Measurements from ENCODE around the gene MRAP2. TPM values are rescaled to one million over a fixed set of nuclear protein-coding genes. Genes with fewer than 3 reads are reported as not detected.
A peak's percentile ranks its signal among the peaks of the same experiment; 100 is the strongest.
"Not testable (repeated sequence)": the region's sequence is repeated elsewhere in the genome, so short reads cannot be mapped to it uniquely, and the experiment has no call there.

MRAP2 gene
- total RNA-seq, 1 experiment from 2014 or later, result 0.23 TPM

DNA sequence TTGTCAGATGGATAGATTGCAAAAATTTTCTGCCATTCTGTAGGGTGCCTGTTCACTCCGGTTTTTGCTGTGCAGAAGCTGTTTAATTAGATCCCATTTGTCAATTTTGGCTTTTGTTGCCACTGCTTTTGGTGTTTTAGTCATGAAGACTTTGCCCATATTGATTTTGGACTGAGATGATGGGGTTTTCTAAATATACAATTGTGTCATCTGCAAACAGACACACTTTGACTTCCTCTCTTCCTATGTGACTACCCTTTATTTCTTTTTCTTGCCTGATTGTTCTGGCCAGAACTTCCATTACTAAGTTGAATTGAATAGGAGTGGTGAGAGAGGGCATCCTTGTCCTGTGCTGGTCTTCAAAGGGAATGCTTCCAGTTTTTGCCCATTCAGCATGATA lies 96.0 kb downstream of the MRAP2 start:
- not testable (repeated sequence) for DNase-seq (ENCODE audit: low read depth)

DNA sequence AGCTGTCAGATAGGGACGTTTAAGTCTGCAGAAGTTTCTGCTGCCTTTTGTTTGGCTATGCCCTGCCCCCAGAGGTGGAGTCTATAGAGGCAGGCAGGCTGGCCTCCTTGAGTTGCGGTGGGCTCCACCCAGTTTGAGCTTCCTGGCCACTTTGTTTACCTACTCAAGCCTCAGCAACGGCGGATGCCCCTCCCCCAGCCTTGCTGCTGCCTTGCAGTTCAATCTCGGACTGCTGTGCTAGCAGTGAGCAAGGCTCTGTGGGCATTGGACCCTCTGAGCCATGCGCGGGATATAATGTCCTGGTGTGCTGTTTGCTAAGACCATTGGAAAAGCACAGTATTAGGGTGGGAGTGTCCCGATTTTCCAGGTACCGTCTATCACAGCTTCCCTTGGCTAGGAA lies 99.8 kb downstream of the MRAP2 start:
- DNase-seq (ENCODE audit: low read depth), result not testable (repeated sequence)

DNA sequence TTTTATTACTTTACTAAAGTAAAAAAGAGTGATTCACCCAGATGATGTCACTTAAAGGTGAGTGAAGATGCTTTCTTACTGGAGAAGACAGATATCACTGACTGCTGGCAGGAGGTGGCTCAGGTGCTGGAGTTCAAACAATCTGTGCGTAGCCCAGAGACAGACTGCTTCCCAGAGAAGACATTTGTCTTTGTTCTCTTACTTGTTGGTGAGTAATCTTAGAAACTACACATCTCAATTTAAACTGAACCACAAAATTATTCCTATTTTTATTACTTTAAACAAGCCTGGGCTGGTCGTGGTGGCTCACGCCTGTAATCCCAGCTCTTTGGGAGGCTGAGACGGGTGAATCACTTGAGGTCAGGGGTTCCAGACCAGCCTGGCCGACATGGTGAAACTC lies 101.7 kb downstream of the MRAP2 start:
- DNase-seq (ENCODE audit: low read depth), result peak; percentile 4

DNA sequence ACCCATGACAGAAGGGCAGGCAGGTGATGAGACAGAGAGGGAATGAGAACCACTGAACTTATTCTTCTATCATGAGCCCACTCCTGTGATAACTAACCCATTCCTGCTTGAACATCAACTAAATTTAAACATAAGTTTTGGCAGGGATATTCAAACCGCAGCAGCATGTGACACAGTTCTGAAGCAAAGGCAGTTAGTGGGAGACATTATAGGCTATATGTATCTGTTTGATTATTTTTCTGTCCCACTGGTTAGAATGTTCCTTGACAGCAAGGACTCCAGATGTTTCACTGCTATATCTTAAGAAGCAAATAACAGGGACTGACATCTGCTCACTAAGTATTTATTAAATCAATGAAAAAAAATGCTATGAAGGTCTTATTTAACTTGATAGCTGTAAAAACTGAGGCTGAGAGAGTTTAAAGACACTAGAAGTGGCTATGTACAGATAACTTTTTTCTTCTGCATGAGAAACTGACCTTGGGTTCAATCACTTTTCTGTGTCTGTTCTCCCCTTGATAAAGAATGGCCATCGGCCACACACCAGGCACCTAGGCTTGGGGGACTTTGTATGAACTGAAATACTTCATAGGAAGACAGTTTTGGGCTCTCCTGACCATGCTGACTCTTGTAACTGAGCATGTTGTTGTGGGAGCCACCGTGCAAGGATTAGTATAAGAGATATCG lies 102.9 kb downstream of the MRAP2 start:
- DNase-seq (ENCODE audit: low read depth), result no peak

DNA sequence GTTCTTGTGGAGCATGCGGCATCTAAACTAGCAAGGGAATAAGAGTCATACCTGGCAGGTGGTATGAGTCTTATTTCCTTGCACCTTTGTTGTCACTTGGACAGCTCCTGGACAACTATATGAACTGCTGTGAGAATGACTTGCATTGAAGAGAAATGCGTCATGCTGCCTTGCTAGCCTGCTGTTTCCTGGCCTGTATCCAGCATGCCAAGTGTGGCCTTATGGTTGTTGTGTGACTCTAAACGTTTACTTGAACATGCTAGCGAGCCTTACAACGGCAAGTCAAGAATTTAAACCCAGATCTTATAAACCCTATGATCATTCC lies 103.4 kb downstream of the MRAP2 start:
- DNase-seq (ENCODE audit: low read depth), result no peak

DNA sequence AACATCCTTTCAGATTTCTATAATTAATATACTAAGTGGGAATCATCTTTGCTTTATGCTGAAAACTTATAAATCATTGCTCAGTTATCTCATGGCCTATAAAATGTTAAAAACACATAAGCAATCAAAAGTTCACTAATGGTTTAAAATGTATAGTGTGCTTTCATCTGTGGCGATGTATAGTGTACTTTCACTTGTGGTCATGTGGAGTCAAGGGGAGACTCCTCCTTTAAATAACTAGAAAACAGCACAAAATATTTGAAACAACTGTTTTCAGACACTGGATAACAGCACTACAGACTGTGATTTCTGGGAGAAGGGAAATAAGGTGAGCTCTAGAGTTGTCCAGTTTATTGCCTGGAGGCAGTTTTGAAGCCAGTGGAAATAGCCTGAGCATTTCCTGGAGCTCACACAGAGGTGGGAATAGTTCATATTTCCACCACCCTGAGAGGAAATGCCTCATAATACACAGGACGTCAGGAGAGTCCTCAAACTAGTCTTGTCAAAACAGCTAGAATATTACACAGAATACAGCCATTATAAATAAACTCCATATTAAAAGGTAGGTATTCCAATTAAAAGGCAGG lies 104.5 kb downstream of the MRAP2 start:
- no peak for DNase-seq (ENCODE audit: low read depth)

DNA sequence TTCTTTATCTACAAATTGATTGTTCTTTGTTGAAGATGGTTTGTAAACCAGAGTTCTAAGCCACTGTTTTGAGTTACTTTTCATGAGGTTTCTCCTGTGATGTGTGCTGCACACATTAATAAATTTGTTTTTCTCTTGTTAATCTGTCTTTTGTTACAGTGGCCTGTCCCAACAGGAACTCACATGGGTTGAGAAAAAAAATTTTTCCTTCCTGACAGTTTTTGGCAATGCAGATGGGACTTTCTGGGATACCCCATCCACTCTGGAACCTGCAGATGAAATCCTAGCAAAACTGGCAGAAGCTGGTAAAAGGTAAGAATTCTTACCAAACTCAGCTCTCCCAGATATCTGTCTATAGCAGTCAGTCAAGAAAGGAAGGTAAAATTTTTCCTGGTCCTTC lies 105.7 kb downstream of the MRAP2 start:
- DNase-seq (ENCODE audit: low read depth), result no peak

Other genes with a start within 250 kb of the MRAP2 start
- gene RIPPLY2, start 180.4 kb upstream of the MRAP2 start, total RNA-seq (2014; rRNA removed), result not detected in 2 replicates
- gene CYB5R4, start 174.1 kb upstream of the MRAP2 start, total RNA-seq (2014; rRNA removed), result 18.4 and 25.8 TPM in 2 replicates
- 8.6 and 8.8 TPM in 2 replicates for gene CEP162, start 193.9 kb downstream of the MRAP2 start, total RNA-seq (2014; rRNA removed)